Measurements from ENCODE around the gene CMTM4.

Gene CMTM4

DNA sequence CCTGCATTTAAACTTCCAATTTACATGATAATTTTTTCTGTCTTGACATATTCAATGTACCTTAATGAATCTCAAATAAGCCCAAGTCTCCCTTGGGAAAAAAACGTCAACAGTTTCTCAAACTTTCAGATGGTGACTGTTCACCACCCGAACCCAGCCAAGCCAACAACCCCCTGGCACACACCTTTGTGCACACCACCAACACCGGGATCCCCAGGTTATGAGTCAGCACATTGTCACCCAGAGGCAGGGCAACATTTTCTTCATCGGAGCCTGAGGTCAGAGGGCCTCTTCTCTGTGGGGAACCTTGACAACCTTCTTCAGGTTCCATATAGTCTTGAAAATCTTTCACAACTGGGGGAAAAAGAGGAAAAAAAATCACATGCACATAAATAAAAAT lies 39.3 kb upstream of the CMTM4 start:
- ATAC-seq (ENCODE audit: insufficient read depth, low read depth) (no peak), DNase-seq (no peak)
- H3K4me3 ChIP-seq (ENCODE audit: low read depth in 1 of 2, low read length in 2 of 2) = no peak overlapping the region
- H3K9me3 ChIP-seq (ENCODE audit: insufficient read depth, low read length, severe bottlenecking) = no peaks in the 10 kb centered on the region
- peaks cover 32% of the 10 kb centered on the region for H3K79me2 ChIP-seq (ENCODE audit: insufficient read depth, low read length)
- H3K4me2 ChIP-seq (ENCODE audit: insufficient read depth, low read length) = no peak overlapping the region
- no peaks in the 10 kb centered on the region for H3K4me1 ChIP-seq (ENCODE audit: insufficient read depth, low read length)
- H3K36me3 ChIP-seq (ENCODE audit: insufficient read depth, low read length) = peaks cover 96% of the 10 kb centered on the region
- H2AFZ ChIP-seq (ENCODE audit: low read depth, low read length) = no peak overlapping the region
- no peak for TF ChIP-seq EZH2 (IDR thresholded peaks at IDR 0.05; ENCODE audit: borderline replicate concordance, low read depth, low read length, severe bottlenecking)
- TF ChIP-seq, protein P1, sequence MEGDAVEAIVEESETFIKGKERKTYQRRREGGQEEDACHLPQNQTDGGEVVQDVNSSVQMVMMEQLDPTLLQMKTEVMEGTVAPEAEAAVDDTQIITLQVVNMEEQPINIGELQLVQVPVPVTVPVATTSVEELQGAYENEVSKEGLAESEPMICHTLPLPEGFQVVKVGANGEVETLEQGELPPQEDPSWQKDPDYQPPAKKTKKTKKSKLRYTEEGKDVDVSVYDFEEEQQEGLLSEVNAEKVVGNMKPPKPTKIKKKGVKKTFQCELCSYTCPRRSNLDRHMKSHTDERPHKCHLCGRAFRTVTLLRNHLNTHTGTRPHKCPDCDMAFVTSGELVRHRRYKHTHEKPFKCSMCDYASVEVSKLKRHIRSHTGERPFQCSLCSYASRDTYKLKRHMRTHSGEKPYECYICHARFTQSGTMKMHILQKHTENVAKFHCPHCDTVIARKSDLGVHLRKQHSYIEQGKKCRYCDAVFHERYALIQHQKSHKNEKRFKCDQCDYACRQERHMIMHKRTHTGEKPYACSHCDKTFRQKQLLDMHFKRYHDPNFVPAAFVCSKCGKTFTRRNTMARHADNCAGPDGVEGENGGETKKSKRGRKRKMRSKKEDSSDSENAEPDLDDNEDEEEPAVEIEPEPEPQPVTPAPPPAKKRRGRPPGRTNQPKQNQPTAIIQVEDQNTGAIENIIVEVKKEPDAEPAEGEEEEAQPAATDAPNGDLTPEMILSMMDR (IDR thresholded peaks at IDR 0.05; ENCODE audit: borderline replicate concordance, extremely low read depth, low read length, poor library complexity, severe bottlenecking) = no peak
- H3K27me3 ChIP-seq (ENCODE audit: insufficient read depth, low read length, poor library complexity) = no peaks in the 10 kb centered on the region
- no peak overlapping the region for H3K27ac ChIP-seq (ENCODE audit: low read length)
- H4K20me1 ChIP-seq (ENCODE audit: insufficient read depth, low read length) = peaks cover 16% of the 10 kb centered on the region
- no peak overlapping the region for H3K9ac ChIP-seq (ENCODE audit: low read depth, low read length)

DNA sequence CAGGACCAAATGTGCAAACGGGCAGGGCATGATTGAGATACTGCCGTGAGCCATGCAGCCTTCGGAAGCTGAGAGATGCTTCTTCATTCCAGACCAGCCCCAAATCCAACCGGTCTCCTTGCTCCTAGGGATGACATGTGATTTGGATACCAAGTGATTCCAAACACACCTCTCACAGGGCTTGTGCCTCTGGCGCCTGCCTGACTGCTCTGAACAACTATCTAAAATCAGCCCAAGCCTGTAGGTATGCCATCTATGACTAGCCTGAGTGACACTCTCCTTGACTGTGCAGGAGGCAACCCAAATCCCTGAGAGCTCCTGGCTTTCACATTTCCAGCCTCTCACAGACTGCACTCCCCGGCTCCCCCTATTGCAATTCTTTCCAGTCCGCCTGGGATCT lies 34.6 kb upstream of the CMTM4 start:
- DNase-seq = no peak
- H3K4me2 ChIP-seq (ENCODE audit: insufficient read depth, low read length) = no peak overlapping the region
- H3K79me2 ChIP-seq (ENCODE audit: insufficient read depth, low read length) = no peaks in the 10 kb centered on the region
- peaks cover 11% of the 10 kb centered on the region; the same call in 1 of the 2 replicates for H4K20me1 ChIP-seq (ENCODE audit: insufficient read depth, low read length)
- H3K27me3 ChIP-seq (ENCODE audit: insufficient read depth, low read length, poor library complexity) = no peaks in the 10 kb centered on the region
- no peaks in the 10 kb centered on the region for H3K9me3 ChIP-seq (ENCODE audit: insufficient read depth, low read length, severe bottlenecking)
- ATAC-seq (ENCODE audit: insufficient read depth, low read depth) = no peak
- H2AFZ ChIP-seq (ENCODE audit: low read depth, low read length) = no peak overlapping the region
- no peak overlapping the region for H3K9ac ChIP-seq (ENCODE audit: low read depth, low read length)
- no peak overlapping the region for H3K27ac ChIP-seq (ENCODE audit: low read length)
- no peaks in the 10 kb centered on the region for H3K4me1 ChIP-seq (ENCODE audit: insufficient read depth, low read length)
- H3K4me3 ChIP-seq (ENCODE audit: low read depth in 1 of 2, low read length in 2 of 2) = no peak overlapping the region
- peaks cover 90% of the 10 kb centered on the region for H3K36me3 ChIP-seq (ENCODE audit: insufficient read depth, low read length)
- no peak for TF ChIP-seq EZH2 (IDR thresholded peaks at IDR 0.05; ENCODE audit: borderline replicate concordance, low read depth, low read length, severe bottlenecking)
- TF ChIP-seq, protein P1 (IDR thresholded peaks at IDR 0.05; ENCODE audit: borderline replicate concordance, extremely low read depth, low read length, poor library complexity, severe bottlenecking) = no peak

DNA sequence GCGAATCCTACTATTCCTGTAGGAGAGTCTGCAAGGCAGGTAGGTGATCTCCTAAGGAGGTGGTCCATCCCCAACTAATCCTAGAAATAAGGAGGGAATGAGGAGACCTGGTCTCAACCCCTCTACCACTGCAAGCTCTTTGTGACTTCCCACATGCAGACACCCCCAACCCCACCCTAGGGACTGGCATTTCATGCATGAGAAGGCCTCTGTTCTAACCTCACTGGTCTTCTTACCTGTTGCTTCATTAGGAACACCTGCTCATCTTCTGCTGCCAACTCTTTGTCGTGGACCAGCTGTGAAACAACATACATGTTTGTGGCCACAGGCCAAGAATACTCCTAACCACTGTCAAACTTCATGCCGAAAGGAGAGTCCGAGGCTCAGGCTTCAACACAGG lies 32.3 kb upstream of the CMTM4 start:
- TF ChIP-seq EZH2 (IDR thresholded peaks at IDR 0.05; ENCODE audit: borderline replicate concordance, low read depth, low read length, severe bottlenecking) = no peak
- TF ChIP-seq, protein P1 (IDR thresholded peaks at IDR 0.05; ENCODE audit: borderline replicate concordance, extremely low read depth, low read length, poor library complexity, severe bottlenecking) = no peak
- no peak overlapping the region for H3K9ac ChIP-seq (ENCODE audit: low read depth, low read length)
- no peaks in the 10 kb centered on the region for H3K9me3 ChIP-seq (ENCODE audit: insufficient read depth, low read length, severe bottlenecking)
- no peak overlapping the region for H3K27ac ChIP-seq (ENCODE audit: low read length)
- H3K4me3 ChIP-seq (ENCODE audit: low read depth in 1 of 2, low read length in 2 of 2) = no peak overlapping the region
- no peaks in the 10 kb centered on the region for H3K27me3 ChIP-seq (ENCODE audit: insufficient read depth, low read length, poor library complexity)
- H3K4me2 ChIP-seq (ENCODE audit: insufficient read depth, low read length) = no peak overlapping the region
- no peak for DNase-seq
- peaks cover 93% of the 10 kb centered on the region for H3K36me3 ChIP-seq (ENCODE audit: insufficient read depth, low read length)
- H2AFZ ChIP-seq (ENCODE audit: low read depth, low read length) = no peak overlapping the region
- no peaks in the 10 kb centered on the region for H3K79me2 ChIP-seq (ENCODE audit: insufficient read depth, low read length)
- peaks cover 11% of the 10 kb centered on the region; the same call in 1 of the 2 replicates for H4K20me1 ChIP-seq (ENCODE audit: insufficient read depth, low read length)
- H3K4me1 ChIP-seq (ENCODE audit: insufficient read depth, low read length) = no peaks in the 10 kb centered on the region
- ATAC-seq (ENCODE audit: insufficient read depth, low read depth) = 0 out of 3 replicates have a peak, but pooled peaks have one; percentile 7

Data from DND-41 (cell line).